NCI-H2081 treated with DMSO at 0.1 percent for 48 hours (cell line): ENCODE measurements around the gene CPPED1.
"Not testable (repeated sequence)": the region's sequence is repeated elsewhere in the genome, so short reads cannot be mapped to it uniquely, and the experiment has no call there.

Experiments
- DNase-seq: peaks from one replicate; lab custom pipeline; 2025; lab: John Stamatoyannopoulos, UW

The CPPED1 gene

GRCh38 chr16:12802048-12802447 is 1.6 kb downstream of the CPPED1 start:
- DNase-seq = no peak

GRCh38 chr16:12801511-12802042 is 2.1 kb downstream of the CPPED1 start:
- DNase-seq = no peak

- no peak for DNase-seq
Measured at GRCh38 chr16:12800817-12801216, 2.9 kb downstream of the CPPED1 start.

GRCh38 chr16:12799996-12800395 is 3.7 kb downstream of the CPPED1 start:
- DNase-seq = not testable (repeated sequence)

- no peak for DNase-seq
Measured at GRCh38 chr16:12798846-12799245, 4.8 kb downstream of the CPPED1 start.

- no peak for DNase-seq
Measured at GRCh38 chr16:12798171-12798570, 5.5 kb downstream of the CPPED1 start.

GRCh38 chr16:12796498-12796897 is 7.2 kb downstream of the CPPED1 start:
- no peak for DNase-seq

GRCh38 chr16:12794486-12795387 is 8.9 kb downstream of the CPPED1 start:
- DNase-seq = no peak

- no peak for DNase-seq
Measured at GRCh38 chr16:12793865-12794240, 9.8 kb downstream of the CPPED1 start.

- no peak for DNase-seq
Measured at GRCh38 chr16:12793120-12793864, 10.4 kb downstream of the CPPED1 start.

- DNase-seq = not testable (repeated sequence)
Measured at GRCh38 chr16:12792528-12792927, 11.2 kb downstream of the CPPED1 start.

GRCh38 chr16:12791340-12791739 is 12.3 kb downstream of the CPPED1 start:
- no peak for DNase-seq

GRCh38 chr16:12788758-12789157 is 14.9 kb downstream of the CPPED1 start:
- DNase-seq = no peak

- DNase-seq = no peak
Measured at GRCh38 chr16:12786081-12786480, 17.6 kb downstream of the CPPED1 start.

GRCh38 chr16:12784076-12784475 is 19.6 kb downstream of the CPPED1 start:
- no peak for DNase-seq

- DNase-seq = no peak
Measured at GRCh38 chr16:12781777-12782176, 21.9 kb downstream of the CPPED1 start.

GRCh38 chr16:12780467-12780866 is 23.2 kb downstream of the CPPED1 start:
- DNase-seq = no peak

GRCh38 chr16:12778726-12779125 is 25.0 kb downstream of the CPPED1 start:
- DNase-seq = no peak

- DNase-seq = no peak
Measured at GRCh38 chr16:12775656-12776236, 27.9 kb downstream of the CPPED1 start.

GRCh38 chr16:12773221-12773620 is 30.5 kb downstream of the CPPED1 start:
- no peak for DNase-seq

- no peak for DNase-seq
Measured at GRCh38 chr16:12771341-12771798, 32.3 kb downstream of the CPPED1 start.

GRCh38 chr16:12769525-12769924 is 34.2 kb downstream of the CPPED1 start:
- no peak for DNase-seq
